Measurements from ENCODE around the gene HMGCL. TPM values are rescaled to one million over a fixed set of nuclear protein-coding genes. Genes with fewer than 3 reads are reported as not detected.

HMGCL gene
- total RNA-seq, 2 experiments from 2014 or later, result 44.9 to 46.0 TPM

DNA sequence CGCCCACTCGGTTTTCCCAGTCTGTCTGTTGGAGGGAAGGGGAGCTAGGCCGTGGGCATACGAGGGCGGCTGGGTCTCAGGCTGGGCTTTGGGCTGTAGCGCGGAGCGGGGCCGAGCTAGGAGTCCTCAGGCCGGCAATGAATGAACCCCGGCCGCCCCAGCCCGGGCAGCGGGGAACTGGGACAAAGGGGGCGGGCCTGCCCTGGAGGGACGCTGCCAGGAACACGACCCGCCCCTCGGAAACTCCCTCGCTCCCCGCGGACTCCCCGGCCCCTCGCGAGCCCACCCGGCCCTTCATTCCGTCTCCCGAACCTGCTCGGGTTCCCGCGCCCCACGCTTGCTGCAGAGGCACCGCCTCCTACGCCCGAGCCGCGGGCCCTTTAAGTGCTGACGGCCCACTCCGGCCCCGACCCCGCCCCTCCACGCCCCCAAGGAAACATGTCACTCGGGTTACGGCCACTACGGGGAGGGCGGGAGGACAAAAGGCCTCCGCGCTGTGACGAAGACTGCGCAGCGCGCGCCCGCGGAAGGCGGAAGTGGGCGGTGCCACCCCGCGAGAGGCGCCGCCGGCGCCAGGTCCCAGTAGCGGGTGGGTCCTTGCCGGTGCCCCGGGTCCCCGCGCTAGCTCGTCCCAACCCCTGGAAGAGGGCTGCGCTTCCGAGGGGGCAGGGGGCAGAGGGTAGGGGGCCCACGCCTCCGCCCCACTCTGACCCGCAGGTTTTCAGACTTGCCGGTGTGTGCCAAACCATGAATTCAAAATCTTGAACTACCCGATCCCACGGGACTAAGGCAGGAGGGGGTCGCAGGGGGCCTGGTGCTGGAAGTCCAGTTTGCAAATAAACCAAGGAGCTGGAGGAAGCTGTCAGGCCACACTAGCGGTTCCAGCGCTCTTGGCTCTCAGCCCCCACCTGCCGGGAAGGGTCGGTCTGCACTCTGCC, 24.6 kb downstream of the HMGCL start, which contains the start of gene GALE:
TSS of gene GALE (minus strand) at position 355 of the 938 bp plus-strand sequence. CDS start 1,747 bp downstream, outside the sequence.
- Mint-ChIP-seq H3K4me1 (ENCODE audit: low read depth) (peaks cover 13% of the 10 kb centered on the region), H3K27ac (peak within 1 kb of the TSS; percentile 90), H3K9me3 (no peaks in the 10 kb centered on the region), H3K27me3 (no peaks in the 10 kb centered on the region), H3K4me3 (peak within 1 kb of the TSS; percentile 92), H3K36me3 (ENCODE audit: low read depth) (peaks cover 21% of the 10 kb centered on the region)
- ChIA-PET POLR2A (interaction anchor here (0.8 to 16.5 kb wide), 13 partner anchors 9 to 180 kb away, joined by 3 to 168 read pairs (median 4); partner anchors contain the start of genes HMGCL, LYPLA2, PITHD1 and PNRC2), CTCF (interaction anchor here (1.0 to 5.5 kb wide), 8 partner anchors 9 to 116 kb away, joined by 3 to 47 read pairs (median 5); partner anchors contain the start of genes FUCA1, LYPLA2 and PITHD1)
- DNase-seq, result peak; percentile 98
- intact Hi-C loops (cut with micrococcal nuclease), result loop anchor here (5.0 kb wide), 1 partner anchor 67 kb away; the partner anchor contains the start of gene FUCA1
- peak; percentile 89 for ATAC-seq
- TF ChIP-seq, protein P1, sequence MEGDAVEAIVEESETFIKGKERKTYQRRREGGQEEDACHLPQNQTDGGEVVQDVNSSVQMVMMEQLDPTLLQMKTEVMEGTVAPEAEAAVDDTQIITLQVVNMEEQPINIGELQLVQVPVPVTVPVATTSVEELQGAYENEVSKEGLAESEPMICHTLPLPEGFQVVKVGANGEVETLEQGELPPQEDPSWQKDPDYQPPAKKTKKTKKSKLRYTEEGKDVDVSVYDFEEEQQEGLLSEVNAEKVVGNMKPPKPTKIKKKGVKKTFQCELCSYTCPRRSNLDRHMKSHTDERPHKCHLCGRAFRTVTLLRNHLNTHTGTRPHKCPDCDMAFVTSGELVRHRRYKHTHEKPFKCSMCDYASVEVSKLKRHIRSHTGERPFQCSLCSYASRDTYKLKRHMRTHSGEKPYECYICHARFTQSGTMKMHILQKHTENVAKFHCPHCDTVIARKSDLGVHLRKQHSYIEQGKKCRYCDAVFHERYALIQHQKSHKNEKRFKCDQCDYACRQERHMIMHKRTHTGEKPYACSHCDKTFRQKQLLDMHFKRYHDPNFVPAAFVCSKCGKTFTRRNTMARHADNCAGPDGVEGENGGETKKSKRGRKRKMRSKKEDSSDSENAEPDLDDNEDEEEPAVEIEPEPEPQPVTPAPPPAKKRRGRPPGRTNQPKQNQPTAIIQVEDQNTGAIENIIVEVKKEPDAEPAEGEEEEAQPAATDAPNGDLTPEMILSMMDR (IDR thresholded peaks at IDR 0.05), result no peak

DNA sequence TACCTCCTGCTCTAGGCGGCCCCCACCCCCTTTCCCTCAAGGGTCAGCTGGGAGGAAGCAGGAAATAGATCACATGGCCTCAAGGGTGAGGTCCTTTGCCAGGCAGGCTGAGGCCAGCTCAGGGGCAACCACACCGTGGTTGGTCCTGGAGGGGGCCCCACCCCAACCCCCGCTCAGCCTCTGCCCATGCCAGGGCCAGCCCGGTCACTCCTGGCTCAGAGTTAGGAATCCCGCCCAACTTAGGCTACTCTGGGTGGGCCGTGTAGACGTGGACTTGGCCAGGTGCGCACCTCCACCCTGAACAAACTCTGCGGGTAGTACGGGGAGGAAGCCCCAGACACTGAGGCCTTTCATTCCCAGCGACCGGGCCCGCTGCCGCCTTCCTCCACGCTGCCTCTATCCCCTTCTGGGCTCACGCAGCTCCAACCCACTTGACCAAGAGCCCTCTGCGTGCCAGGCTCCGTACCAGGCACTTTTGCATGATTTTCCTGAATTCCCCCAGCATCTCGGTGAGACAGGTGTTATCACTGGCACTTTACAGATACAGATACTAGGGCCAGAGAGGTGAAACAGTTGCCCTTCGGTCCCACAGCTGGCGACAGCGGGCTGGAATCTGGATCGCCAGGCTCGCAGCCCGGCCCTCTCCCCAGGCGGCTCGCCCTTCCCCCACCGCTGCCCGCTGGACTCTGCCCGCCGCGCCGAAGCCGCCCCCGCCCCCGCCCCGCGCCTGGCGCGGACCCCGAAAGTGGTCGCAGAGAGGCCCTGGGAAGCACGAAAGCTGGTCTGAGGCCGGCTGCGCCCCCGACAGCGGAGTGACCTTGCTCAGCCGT, 25.4 kb downstream of the HMGCL start:
- ChIA-PET CTCF (interaction anchor here (1.5 to 5.5 kb wide), 6 partner anchors 11 to 117 kb away, joined by 4 to 47 read pairs (median 15); partner anchors contain the start of gene FUCA1), POLR2A (interaction anchor here (0.6 to 16.5 kb wide), 8 partner anchors 8 to 69 kb away, joined by 3 to 168 read pairs (median 3); partner anchors contain the start of genes HMGCL, LYPLA2 and PITHD1)
- DNase-seq (peak; percentile 74), ATAC-seq (peak; percentile 36)
- intact Hi-C loops (cut with micrococcal nuclease), result loop anchor here (5.0 kb wide), 1 partner anchor 68 kb away; the partner anchor contains the start of gene FUCA1
- no peaks in the 10 kb centered on the region for H3K27me3 Mint-ChIP-seq
- peaks cover 25% of the 10 kb centered on the region for H3K36me3 Mint-ChIP-seq (ENCODE audit: low read depth)
- TF ChIP-seq, protein P1 (IDR thresholded peaks at IDR 0.05), result no peak
- H3K27ac Mint-ChIP-seq, result peak overlapping the region; percentile 90
- peaks cover 13% of the 10 kb centered on the region for H3K4me1 Mint-ChIP-seq (ENCODE audit: low read depth)
- H3K9me3 Mint-ChIP-seq, result no peaks in the 10 kb centered on the region
- peak overlapping the region; percentile 92 for H3K4me3 Mint-ChIP-seq

DNA sequence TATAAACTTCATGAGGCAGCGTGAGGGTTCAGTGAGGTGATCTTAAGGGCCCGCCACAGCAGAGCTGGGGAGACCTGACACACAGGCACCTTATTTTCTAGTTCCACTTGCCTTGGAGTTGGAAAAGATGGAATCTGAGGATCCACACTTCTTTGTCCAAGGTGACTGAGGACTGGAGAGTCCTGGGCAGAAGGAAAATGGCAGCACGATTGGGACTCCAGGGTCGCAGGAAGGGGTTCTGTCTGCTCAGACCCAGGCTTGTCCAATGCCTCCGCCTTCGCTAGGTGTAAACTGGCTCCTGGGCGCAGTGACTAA, 26.0 kb downstream of the HMGCL start:
- POLR2A ChIA-PET, result interaction anchor here (0.6 to 16.5 kb wide), 5 partner anchors 7 to 28 kb away, joined by 3 to 168 read pairs (median 3); partner anchors contain the start of genes LYPLA2 and PITHD1
- Mint-ChIP-seq H3K4me3 (peak overlapping the region; percentile 92), H3K36me3 (ENCODE audit: low read depth) (peaks cover 29% of the 10 kb centered on the region), H3K27ac (peak overlapping the region; percentile 90), H3K9me3 (no peaks in the 10 kb centered on the region), H3K4me1 (ENCODE audit: low read depth) (peaks cover 13% of the 10 kb centered on the region), H3K27me3 (no peaks in the 10 kb centered on the region)
- intact Hi-C loops (cut with micrococcal nuclease), result no loop called here
- TF ChIP-seq, protein P1 (IDR thresholded peaks at IDR 0.05), result no peak
- CTCF ChIA-PET, result interaction anchor here (1.5 to 5.5 kb wide), 5 partner anchors 10 to 118 kb away, joined by 4 to 47 read pairs (median 13); partner anchors contain the start of gene FUCA1
- DNase-seq (no peak), ATAC-seq (no peak)

- Mint-ChIP-seq H3K4me3 (peak overlapping the region; percentile 92), H3K27ac (peak overlapping the region; percentile 38), H3K36me3 (ENCODE audit: low read depth) (peaks cover 29% of the 10 kb centered on the region), H3K4me1 (ENCODE audit: low read depth) (peaks cover 13% of the 10 kb centered on the region), H3K9me3 (no peaks in the 10 kb centered on the region), H3K27me3 (no peaks in the 10 kb centered on the region)
- ChIA-PET POLR2A (interaction anchor here (1.1 to 16.5 kb wide), 3 partner anchors 9 to 20 kb away, joined by 3 to 168 read pairs (median 3); partner anchors contain the start of gene PITHD1), CTCF (interaction anchor here (1.1 to 5.5 kb wide), 5 partner anchors 8 to 118 kb away, joined by 4 to 47 read pairs (median 13); no protein-coding TSS in a partner anchor)
- DNase-seq (peak; percentile 27), ATAC-seq (no peak)
- TF ChIP-seq, protein P1 (IDR thresholded peaks at IDR 0.05), result peak; percentile 15
- intact Hi-C loops (cut with micrococcal nuclease), result no loop called here
These were observed 26.5 kb downstream of the HMGCL start for GRCh38 chr1:23798662-23799142.

All from activated CD8-positive, alpha-beta T cell treated with anti-CD3 and anti-CD28 coated beads for 36 hours (primary cell).